HEK293T (cell line): ENCODE results near the gene MPIG6B.

Experiments used
- CTCF ChIA-PET: fragments of 350-600 bp; formaldehyde crosslinking; extraction: SDS; loops from one replicate; lab custom pipeline; 2021; ENCODE audit warnings: antibody characterized with exemption, inconsistent platforms; lab: Yijun Ruan, JAX
- POLR2A ChIA-PET: fragments of 350-600 bp; formaldehyde crosslinking; extraction: SDS; loops from one replicate; lab custom pipeline; 2020; ENCODE audit warnings: antibody characterized with exemption, inconsistent platforms; lab: Yijun Ruan, JAX
- DNase-seq: peaks from one replicate; pipeline ENCODE4 v3.0.0; 2012; ENCODE audit warnings: mixed read lengths; ENCODE audit errors: extremely low spot score
- ARNT ChIP-seq: fragments of 450-650 bp; IDR thresholded peaks from 2 replicates; pipeline ENCODE4 v1.6.1; 2017; ENCODE audit warnings: mild to moderate bottlenecking
- BHLHE40 ChIP-seq: fragments of 450-650 bp; IDR thresholded peaks from 2 replicates; pipeline ENCODE4 v1.6.1; 2016; ENCODE audit warnings: mild to moderate bottlenecking, moderate library complexity, borderline replicate concordance
- CTBP1 ChIP-seq: fragments of 450-650 bp; IDR thresholded peaks from 2 replicates; pipeline ENCODE4 v1.6.1; 2016; ENCODE audit warnings: borderline replicate concordance
- ELF4 ChIP-seq: fragments of 450-650 bp; IDR thresholded peaks from 2 replicates; pipeline ENCODE4 v1.6.1; 2017; ENCODE audit warnings: antibody characterized with exemption
- FOXA1 ChIP-seq: fragments of 450-650 bp; IDR thresholded peaks from 2 replicates; pipeline ENCODE4 v1.6.1; 2016; ENCODE audit warnings: mild to moderate bottlenecking
- FOXK2 ChIP-seq: fragments of 450-650 bp; IDR thresholded peaks from 2 replicates; pipeline ENCODE4 v1.6.1; 2016; ENCODE audit warnings: mild to moderate bottlenecking
- FOXM1 ChIP-seq: fragments of 450-650 bp; IDR thresholded peaks from 2 replicates; pipeline ENCODE4 v1.6.1; 2017; ENCODE audit warnings: mild to moderate bottlenecking, borderline replicate concordance
- HDGF ChIP-seq: fragments of 450-650 bp; IDR thresholded peaks from 2 replicates; pipeline ENCODE4 v1.6.1; 2017; ENCODE audit warnings: antibody characterized with exemption, borderline replicate concordance
- L3MBTL2 ChIP-seq: fragments of 450-650 bp; conservative IDR thresholded peaks from 2 replicates; pipeline ENCODE4 v1.6.1; 2016; ENCODE audit warnings: mild to moderate bottlenecking
- LEF1 ChIP-seq: fragments of 450-650 bp; IDR thresholded peaks from 2 replicates; pipeline ENCODE4 v1.6.1; 2017; ENCODE audit warnings: mild to moderate bottlenecking, borderline replicate concordance
- NFRKB ChIP-seq: fragments of 450-650 bp; IDR thresholded peaks from 2 replicates; pipeline ENCODE4 v1.6.1; 2016; ENCODE audit warnings: mild to moderate bottlenecking, moderate library complexity
- SP1 ChIP-seq: fragments of 450-650 bp; IDR thresholded peaks from 2 replicates; pipeline ENCODE4 v1.6.1; 2017
- SUZ12 ChIP-seq: fragments of 450-650 bp; IDR thresholded peaks from 2 replicates; pipeline ENCODE4 v1.6.1; 2016; ENCODE audit warnings: mild to moderate bottlenecking
- TARDBP ChIP-seq: fragments of 450-650 bp; IDR thresholded peaks from 2 replicates; pipeline ENCODE4 v1.6.1; 2016
- ZNF384 ChIP-seq: fragments of 450-650 bp; IDR thresholded peaks from 2 replicates; pipeline ENCODE4 v1.6.1; 2016
- TF ChIP-seq, protein P1 (sequence below): fragments of 450-650 bp; IDR thresholded peaks from 2 replicates; pipeline ENCODE4 v1.6.1; 2016

MPIG6B gene

GRCh38 chr6:31760790-31761189 lies 37.6 kb downstream of the MPIG6B start:
- ChIA-PET POLR2A (interaction anchor here (0.9 to 1.0 kb wide), 2 partner anchors 12 to 46 kb away, joined by 3 read pairs; partner anchors contain the start of gene LSM2), CTCF (interaction anchor here (1.1 kb wide), 1 partner anchor 9 kb away, joined by 3 read pairs; no protein-coding TSS in a partner anchor)
- TF ChIP-seq ELF4 (no peak), FOXM1 (no peak), HDGF (no peak), ARNT (no peak), FOXA1 (no peak), NFRKB (no peak), TARDBP (no peak)
- TF ChIP-seq, protein P1, sequence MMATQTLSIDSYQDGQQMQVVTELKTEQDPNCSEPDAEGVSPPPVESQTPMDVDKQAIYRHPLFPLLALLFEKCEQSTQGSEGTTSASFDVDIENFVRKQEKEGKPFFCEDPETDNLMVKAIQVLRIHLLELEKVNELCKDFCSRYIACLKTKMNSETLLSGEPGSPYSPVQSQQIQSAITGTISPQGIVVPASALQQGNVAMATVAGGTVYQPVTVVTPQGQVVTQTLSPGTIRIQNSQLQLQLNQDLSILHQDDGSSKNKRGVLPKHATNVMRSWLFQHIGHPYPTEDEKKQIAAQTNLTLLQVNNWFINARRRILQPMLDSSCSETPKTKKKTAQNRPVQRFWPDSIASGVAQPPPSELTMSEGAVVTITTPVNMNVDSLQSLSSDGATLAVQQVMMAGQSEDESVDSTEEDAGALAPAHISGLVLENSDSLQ: no peak
- no peak for DNase-seq

DNA sequence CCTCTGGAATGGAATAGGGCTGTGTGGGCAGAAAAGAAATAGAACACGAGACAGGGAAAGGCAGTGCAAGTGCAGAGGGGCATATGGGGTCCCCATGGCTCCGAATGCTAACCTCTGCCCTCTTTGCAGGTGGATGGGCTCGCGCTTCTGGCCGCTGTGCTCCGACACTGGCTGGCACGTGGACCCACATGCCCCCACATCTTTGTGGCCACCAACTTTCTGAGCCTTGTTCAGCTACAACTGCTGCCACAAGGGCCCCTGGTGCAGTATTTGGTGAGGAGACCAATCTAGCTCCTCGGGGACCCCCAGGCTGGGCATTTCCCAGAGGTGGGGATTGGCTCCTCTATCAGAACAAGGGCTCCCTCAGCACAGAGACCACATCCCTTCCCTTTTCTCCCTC lies 38.2 kb downstream of the MPIG6B start:
- ChIA-PET CTCF (no interaction called here), POLR2A (no interaction called here)
- TF ChIP-seq SP1 (no peak), BHLHE40 (no peak), ZNF384 (no peak), NFRKB (no peak), SUZ12 (no peak), FOXA1 (no peak), ARNT (no peak), HDGF (no peak), L3MBTL2 (no peak), FOXK2 (no peak), FOXM1 (no peak), ELF4 (no peak), TARDBP (no peak), CTBP1 (no peak), LEF1 (no peak)
- TF ChIP-seq, protein P1: no peak
- DNase-seq: no peak

- DNase-seq: no peak
- CTCF ChIA-PET: no interaction called here
- POLR2A ChIA-PET: no interaction called here
- TF ChIP-seq SUZ12 (no peak), ZNF384 (no peak), FOXM1 (no peak), HDGF (no peak), CTBP1 (no peak), BHLHE40 (no peak)
Observed at GRCh38 chr6:31762356-31762755, 39.2 kb downstream of the MPIG6B start, which contains the start of gene SAPCD1. TSS of gene SAPCD1 (plus strand) at chr6:31762656. CDS start at chr6:31763055, 399 bp downstream.

- TF ChIP-seq LEF1: no peak
- no peak for TF ChIP-seq FOXA1
- TF ChIP-seq HDGF: no peak
- no peak for TF ChIP-seq CTBP1
- no peak for TF ChIP-seq BHLHE40
- TF ChIP-seq ELF4: no peak
- no peak for TF ChIP-seq TARDBP
- no peak for TF ChIP-seq SUZ12
- TF ChIP-seq ARNT: no peak
- TF ChIP-seq ZNF384: no peak
- TF ChIP-seq FOXK2: no peak
- TF ChIP-seq NFRKB: no peak
- TF ChIP-seq L3MBTL2: no peak
- no peak for TF ChIP-seq FOXM1
- TF ChIP-seq SP1: no peak
- TF ChIP-seq, protein P1: no peak
- ChIA-PET CTCF (no interaction called here), POLR2A (interaction anchor here (1.0 kb wide), 1 partner anchor 23 kb away, joined by 3 read pairs; the partner anchor contains the start of gene MSH5)
- DNase-seq: no peak
Observed at GRCh38 chr6:31762878-31763618, 39.9 kb downstream of the MPIG6B start.

DNA sequence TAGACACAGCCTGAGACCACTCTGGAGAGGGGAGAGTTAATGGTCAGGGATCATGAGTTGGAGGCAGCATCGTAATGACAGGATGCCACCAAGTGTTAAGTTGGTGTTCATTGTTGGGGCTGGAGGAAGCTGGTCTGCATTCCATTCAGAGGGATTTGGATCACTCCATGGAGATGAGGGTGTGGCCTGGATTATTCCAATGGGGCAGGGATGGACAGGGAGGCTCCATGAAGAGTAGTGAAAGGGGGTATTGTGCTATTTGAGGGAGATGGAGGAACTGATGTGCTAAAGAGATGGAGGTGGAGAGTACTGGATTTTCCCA lies 40.4 kb downstream of the MPIG6B start:
- DNase-seq: no peak
- POLR2A ChIA-PET: interaction anchor here (1.0 kb wide), 1 partner anchor 24 kb away, joined by 3 read pairs; the partner anchor contains the start of gene MSH5
- CTCF ChIA-PET: no interaction called here
- no peak for TF ChIP-seq BHLHE40
- TF ChIP-seq FOXM1: no peak
- TF ChIP-seq L3MBTL2: no peak
- TF ChIP-seq ELF4: no peak
- no peak for TF ChIP-seq CTBP1
- no peak for TF ChIP-seq FOXA1

- POLR2A ChIA-PET: no interaction called here
- no peak for DNase-seq
- TF ChIP-seq CTBP1 (no peak), ELF4 (no peak), FOXA1 (no peak), ARNT (no peak), L3MBTL2 (no peak), TARDBP (no peak), LEF1 (no peak), SUZ12 (no peak), SP1 (no peak), FOXM1 (no peak), FOXK2 (no peak)
- CTCF ChIA-PET: no interaction called here
Observed at GRCh38 chr6:31764198-31764597, 41.0 kb downstream of the MPIG6B start.
